Pancreas (tissue), 10 donors: ENCODE measurements around the gene FBH1. TPM values are rescaled to one million over a fixed set of nuclear protein-coding genes. Genes with fewer than 3 reads are reported as not detected.

Source experiments
- ATAC-seq, 4 donors: fragments of 200-7000 bp; cut with Tn5 transposase; one replicate each; pipeline versions ENCODE4 v1.8.0 to v1.9.1; 2020; ENCODE audit warnings: mild to moderate bottlenecking in 4 of 4, moderate library complexity in 4 of 4
- DNase-seq, 6 donors: peaks; one replicate each; pipeline ENCODE4 v3.0.0-alpha.2; 2020
- FAIRE-seq: peaks from 2 replicates; lab custom pipeline; 2012; peaks lifted over from hg19 to GRCh38; lab: Jason Lieb, UNC
- H3K27ac ChIP-seq, 4 donors: fragments of 200-600 bp; sonication (generic); 1 replicate in 3 of 4; 2 replicates in 1 of 4; pipeline versions ENCODE4 v1.5.0 to v1.8.0; 2020
- H3K27me3 ChIP-seq, 4 donors: fragments of 200-600 bp; one replicate each; pipeline ENCODE4 v1.8.0; 2021
- H3K36me3 ChIP-seq, 3 donors: fragments of 200-600 bp; sonication (generic) in 1 of 3; one replicate each; pipeline versions ENCODE4 v1.5.0 to v1.8.0; 2020 to 2021
- H3K4me1 ChIP-seq, 3 donors: fragments of 200-600 bp; one replicate each; pipeline ENCODE4 v1.8.0; 2021
- H3K4me3 ChIP-seq, 4 donors: fragments of 200-600 bp; sonication (generic) in 2 of 4; one replicate each; pipeline versions ENCODE4 v1.5.0 to v1.8.0; 2020 to 2021
- H3K9me3 ChIP-seq, 4 donors: fragments of 200-600 bp; one replicate each; pipeline ENCODE4 v1.8.0; 2021
- CTCF ChIP-seq, 4 donors: fragments of 200-600 bp; sonication (generic) in 3 of 4; IDR thresholded peaks; one replicate each; pipeline versions ENCODE4 v1.5.0 to v1.8.0; 2021; ENCODE audit warnings: antibody characterized with exemption in 4 of 4
- WGBS, 2 donors: extraction: QIAGEN DNeasy Blood & Tissue Kit; methylation state at CpG; one replicate each; pipeline ENCODE4 v1.1.7; 2013; 5-methylcytosine and 5-hydroxymethylcytosine counted together
- intact Hi-C, 3 donors: fragments of 100-400 bp; cut with DNase I; formaldehyde crosslinking; loops; one replicate each; pipeline versions ENCODE4 v1.11.1 to v1.14.2; 2022
- polyA plus RNA-seq, 2 donors: library from polyadenylated mRNA; stranded (reverse); fragments of 200-250 nt; gene quantifications; one replicate each; pipeline ENCODE4 v1.2.3, GENCODE V29; 2013
- total RNA-seq, 6 donors: library from RNA; stranded (reverse); fragmentation: NEBNext Ultra II Directional in 4 of 6; extraction: Animal tissue kit (Norgen Biotek cat#: 25700) in 4 of 6; gene quantifications; one replicate each; pipeline versions ENCODE4 v1.2.1 to v1.2.4, GENCODE V29; 2021 to 2023
- donor health status: healthy with polysubstance abuse.
- donor health status: DM: no; HTN: no; CAD: no; lungs with moderate emphysema.
- donor health status: DM: no; HTN: no; CAD: no.
- donor health status: control.
- donor health status: control.
- donor health status: Bipolar disorder and iron deficiency.
- donor health status: DM: yes; HTN: yes; CAD: no.
- donor health status: DM: no; HTN: no; CAD: no.
- donor health status: DM: no; HTN: no; CAD: no.
- donor health status: DM: yes; HTN: yes; CAD: no.

The FBH1 gene
- total RNA-seq = 10 to 100 TPM; 29.5 to 51.7 (median 35.2) TPM
- polyA plus RNA-seq = 10 to 100 TPM; 50.3 to 51.2 TPM

DNA sequence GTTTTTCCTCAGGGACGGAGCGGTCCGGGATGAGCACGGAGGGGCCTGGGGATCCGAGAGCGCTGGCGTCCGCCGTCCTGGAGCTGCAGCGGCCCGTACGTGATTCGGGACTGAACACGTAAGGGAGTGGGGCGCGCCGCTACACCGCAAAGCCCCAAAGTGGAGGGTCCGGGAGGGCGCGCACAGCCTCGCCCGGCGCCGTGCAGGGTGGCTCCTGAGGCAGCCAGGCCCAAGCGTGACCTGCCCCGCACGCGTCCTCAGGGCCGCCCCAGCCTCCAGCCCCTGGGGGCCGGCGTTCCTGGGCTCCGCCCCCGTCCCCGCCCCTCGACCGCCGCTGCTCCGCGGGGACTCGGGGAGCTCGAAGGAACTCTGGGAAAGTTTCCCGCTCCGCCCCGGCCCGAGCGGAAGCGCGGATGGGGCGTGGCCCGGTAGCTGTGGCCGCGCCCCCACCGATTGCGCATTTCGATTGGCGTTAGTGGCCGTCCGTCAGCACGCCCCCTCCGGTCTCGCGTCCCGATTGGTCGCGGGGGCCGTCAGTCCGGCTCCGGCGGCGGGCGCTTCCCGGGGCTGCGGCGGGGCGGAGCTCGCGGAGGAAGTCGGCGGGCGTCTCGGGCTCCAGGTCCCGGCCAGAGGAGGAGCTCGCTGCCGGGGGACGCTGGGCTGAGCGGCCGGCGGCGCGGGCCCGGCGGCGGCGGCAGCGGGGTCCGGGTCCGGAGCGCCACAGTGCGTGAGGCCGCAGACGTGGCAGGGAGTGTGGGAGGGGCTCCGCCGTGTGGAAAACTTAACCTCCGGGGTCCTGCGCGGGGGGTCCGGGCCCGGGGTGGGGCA is at the start of gene FBH1, which contains the start of gene ANKRD16:
FBH1 (plus strand) TSS at position 620 of the 828 bp plus-strand sequence; CDS start at position 723, 103 bp downstream.
ANKRD16 (minus strand) TSS at position 270 of the 828 bp plus-strand sequence. CDS start 539 bp downstream, outside the sequence.
- no peak for TF ChIP-seq CTCF (IDR thresholded peaks at IDR 0.05)
- Histone ChIP-seq H3K9me3 (no peaks in the 10 kb centered on the region), H3K27ac (peak within 1 kb of the TSS; percentile 61 to 74 (median 68)), H3K4me1 (peaks cover 18 to 47% (median 21%) of the 10 kb centered on the region in 3 donors), H3K4me3 (peak within 1 kb of the TSS; percentile 74 to 96 (median 86)), H3K27me3 (no peaks in the 10 kb centered on the region), H3K36me3 (no peaks in the 10 kb centered on the region)
- WGBS, 2 donors = 0 to 1% methylated on average over 83 to 109 of the region's 109 CpGs
- FAIRE-seq = no peak
- DNase-seq = peak; percentile 98 to 100 (median 99)
- peak; percentile 92 to 98 (median 92) for ATAC-seq
- intact Hi-C loops = no loop called here

- DNase-seq = no peak
- Histone ChIP-seq H3K27ac (no peak overlapping the region), H3K4me3 (no peak overlapping the region), H3K27me3 (no peaks in the 10 kb centered on the region), H3K4me1 (no peaks in the 10 kb centered on the region), H3K9me3 (no peaks in the 10 kb centered on the region), H3K36me3 (no peaks in the 10 kb centered on the region)
- intact Hi-C loops = no loop called here
- peak in 3 of 4 donors; percentile 30 to 67 (median 34) for ATAC-seq
- TF ChIP-seq CTCF (IDR thresholded peaks at IDR 0.05) = no peak
- WGBS, 2 donors = 53 to 57% methylated on average over 40 of the region's 40 CpGs
- no peak for FAIRE-seq
Measured at GRCh38 chr10:5840314-5841307, 49.4 kb upstream of the FBH1 start.

DNA sequence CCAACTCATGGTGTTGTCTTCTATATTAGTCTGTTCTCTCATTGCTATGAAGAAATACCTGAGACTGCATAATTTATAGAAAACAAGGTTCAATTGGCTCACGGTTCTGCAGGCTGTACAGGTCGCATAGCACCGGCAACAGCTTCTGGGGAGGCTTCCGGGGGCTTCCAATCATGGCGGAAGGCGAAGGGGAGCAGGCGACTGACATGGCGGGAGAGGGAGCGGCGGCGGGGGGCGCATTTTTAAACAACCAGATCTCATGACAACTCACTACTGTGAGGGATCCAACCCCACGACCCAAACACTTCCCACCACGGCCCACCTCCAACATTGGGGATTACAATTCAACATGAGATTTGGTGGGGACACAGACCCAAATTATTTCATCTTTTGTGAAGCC is 48.1 kb upstream of the FBH1 start:
- Histone ChIP-seq H3K36me3 (no peaks in the 10 kb centered on the region), H3K4me1 (no peaks in the 10 kb centered on the region), H3K27ac (no peak overlapping the region), H3K27me3 (no peaks in the 10 kb centered on the region), H3K4me3 (no peak overlapping the region), H3K9me3 (no peaks in the 10 kb centered on the region)
- DNase-seq = no peak
- intact Hi-C loops = no loop called here
- FAIRE-seq = no peak
- TF ChIP-seq CTCF (IDR thresholded peaks at IDR 0.05) = no peak
- 92 to 95% methylated on average over 12 to 14 of the region's 14 CpGs for WGBS, 2 donors
- ATAC-seq = no peak

- no peaks in the 10 kb centered on the region for H3K27me3 ChIP-seq
- no peak for TF ChIP-seq CTCF (IDR thresholded peaks at IDR 0.05)
- no peak for FAIRE-seq
- WGBS, 2 donors = 64 to 68% methylated on average over 4 of the region's 4 CpGs
- no peak for DNase-seq
- H3K4me3 ChIP-seq = no peak overlapping the region
- no peaks in the 10 kb centered on the region for H3K4me1 ChIP-seq
- intact Hi-C loops = no loop called here
- no peak overlapping the region for H3K27ac ChIP-seq
- H3K36me3 ChIP-seq = no peaks in the 10 kb centered on the region
- no peak for ATAC-seq
- no peaks in the 10 kb centered on the region for H3K9me3 ChIP-seq
Measured at GRCh38 chr10:5843686-5844344, 46.2 kb upstream of the FBH1 start.
